WI38 (cell line): ENCODE data around the gene UTP14A.
"Not testable (repeated sequence)": the region's sequence is repeated elsewhere in the genome, so short reads cannot be mapped to it uniquely, and the experiment has no call there.

Experiments used
- H3K4me3 ChIP-seq: 2 replicates; pipeline ENCODE4 v1.5.1; 2011; ENCODE audit warnings: low read depth, mild to moderate bottlenecking, control low read depth, low read length
- TF ChIP-seq, protein P1 (sequence below): IDR thresholded peaks from 2 replicates; pipeline ENCODE4 v1.5.1; 2012; ENCODE audit warnings: low read depth, mild to moderate bottlenecking, control low read depth, low read length

Gene UTP14A

DNA sequence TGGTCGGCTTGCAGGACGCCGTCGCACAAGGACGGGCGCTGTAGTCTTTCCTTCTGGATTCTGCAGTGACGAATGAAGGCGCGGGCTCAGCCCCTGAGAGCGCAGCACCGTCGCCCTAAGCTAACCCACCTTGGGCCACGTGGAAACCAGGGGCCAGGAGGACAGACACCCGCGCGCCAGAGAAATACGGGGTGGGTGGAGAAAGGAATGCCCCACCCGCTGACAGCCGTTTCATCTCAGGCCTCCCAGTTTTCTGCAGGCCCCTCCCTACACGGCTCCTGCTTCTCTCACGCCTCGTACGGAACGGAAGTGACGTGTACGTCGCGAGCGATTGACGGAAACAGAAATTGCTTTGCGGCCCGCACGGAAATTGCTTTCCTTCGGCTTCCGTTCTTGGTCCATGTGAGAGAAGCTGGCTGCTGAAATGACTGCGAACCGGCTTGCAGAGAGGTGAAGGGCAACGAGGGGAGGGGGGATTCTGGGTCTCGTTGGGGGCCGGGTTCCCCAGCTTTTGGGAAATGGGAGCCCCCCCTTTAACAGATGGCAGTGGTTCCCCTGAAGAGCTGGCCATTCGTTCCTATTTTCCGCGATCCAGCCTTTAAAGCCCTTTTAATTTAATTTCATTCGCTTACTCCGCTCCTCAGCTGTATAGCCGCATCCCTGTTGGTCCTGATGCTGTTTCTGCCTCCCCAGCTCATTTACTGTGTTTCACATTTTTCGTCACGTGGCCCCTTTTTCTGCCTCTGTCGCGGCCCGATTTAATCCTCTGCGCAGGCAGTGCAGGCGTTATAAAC is at the start of gene UTP14A:
Gene UTP14A (plus strand): TSS at position 378 of the 794 bp plus-strand sequence. CDS start 47 bp downstream, at position 425.
- peak within 1 kb of the TSS; percentile 82 for H3K4me3 ChIP-seq
- TF ChIP-seq, protein P1, sequence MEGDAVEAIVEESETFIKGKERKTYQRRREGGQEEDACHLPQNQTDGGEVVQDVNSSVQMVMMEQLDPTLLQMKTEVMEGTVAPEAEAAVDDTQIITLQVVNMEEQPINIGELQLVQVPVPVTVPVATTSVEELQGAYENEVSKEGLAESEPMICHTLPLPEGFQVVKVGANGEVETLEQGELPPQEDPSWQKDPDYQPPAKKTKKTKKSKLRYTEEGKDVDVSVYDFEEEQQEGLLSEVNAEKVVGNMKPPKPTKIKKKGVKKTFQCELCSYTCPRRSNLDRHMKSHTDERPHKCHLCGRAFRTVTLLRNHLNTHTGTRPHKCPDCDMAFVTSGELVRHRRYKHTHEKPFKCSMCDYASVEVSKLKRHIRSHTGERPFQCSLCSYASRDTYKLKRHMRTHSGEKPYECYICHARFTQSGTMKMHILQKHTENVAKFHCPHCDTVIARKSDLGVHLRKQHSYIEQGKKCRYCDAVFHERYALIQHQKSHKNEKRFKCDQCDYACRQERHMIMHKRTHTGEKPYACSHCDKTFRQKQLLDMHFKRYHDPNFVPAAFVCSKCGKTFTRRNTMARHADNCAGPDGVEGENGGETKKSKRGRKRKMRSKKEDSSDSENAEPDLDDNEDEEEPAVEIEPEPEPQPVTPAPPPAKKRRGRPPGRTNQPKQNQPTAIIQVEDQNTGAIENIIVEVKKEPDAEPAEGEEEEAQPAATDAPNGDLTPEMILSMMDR: no peak

DNA sequence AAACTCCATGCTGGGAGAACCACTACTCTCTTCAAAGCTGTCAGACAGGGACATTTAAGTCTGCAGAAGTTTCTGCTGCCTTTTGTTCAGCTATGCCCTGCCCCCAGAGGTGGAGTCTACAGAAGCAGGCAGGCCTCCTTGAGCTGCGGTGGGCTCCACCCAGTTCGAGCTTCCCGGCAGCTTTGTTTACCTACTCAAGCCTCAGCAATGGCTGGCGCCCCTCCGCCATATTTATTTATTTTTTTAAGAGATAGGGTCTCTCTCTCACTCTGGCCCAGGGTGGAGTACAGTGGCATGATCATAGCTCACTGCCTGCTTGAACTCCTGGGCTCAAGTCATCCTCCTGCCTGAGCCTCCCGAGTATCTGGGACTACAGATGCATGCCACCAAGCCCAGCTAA is 46.8 kb upstream of the UTP14A start:
- not testable (repeated sequence) for H3K4me3 ChIP-seq

GRCh38 chrX:129866321-129866720 is 39.6 kb upstream of the UTP14A start:
- H3K4me3 ChIP-seq: not testable (repeated sequence)

DNA sequence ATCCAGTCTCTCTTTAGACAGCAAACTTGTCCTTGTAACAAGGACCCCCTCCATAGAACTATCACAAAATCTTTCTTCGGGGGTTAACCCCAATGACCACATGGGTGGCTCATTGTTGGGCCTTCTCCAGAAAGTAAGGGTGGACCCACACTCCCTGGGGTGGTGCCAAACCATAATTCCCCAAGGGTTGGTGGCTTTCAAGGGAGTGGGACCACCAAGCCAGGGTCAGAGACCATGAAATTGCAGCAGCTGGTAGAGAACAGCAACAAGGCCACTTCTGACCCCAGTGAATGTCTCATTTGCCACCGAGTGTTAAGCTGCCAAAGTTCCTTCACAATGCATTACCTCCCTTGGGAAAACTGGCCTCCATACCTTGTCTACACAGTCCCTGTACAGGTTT is 33.4 kb upstream of the UTP14A start:
- TF ChIP-seq, protein P1: no peak

GRCh38 chrX:129875669-129876068 is 30.3 kb upstream of the UTP14A start:
- H3K4me3 ChIP-seq: no peak overlapping the region
- TF ChIP-seq, protein P1: no peak

More for the DNA sequence above, 33.4 kb upstream of the UTP14A start:
- no peak overlapping the region for H3K4me3 ChIP-seq

GRCh38 chrX:129876771-129877305 is 29.1 kb upstream of the UTP14A start:
- TF ChIP-seq, protein P1: no peak
- no peak overlapping the region for H3K4me3 ChIP-seq

DNA sequence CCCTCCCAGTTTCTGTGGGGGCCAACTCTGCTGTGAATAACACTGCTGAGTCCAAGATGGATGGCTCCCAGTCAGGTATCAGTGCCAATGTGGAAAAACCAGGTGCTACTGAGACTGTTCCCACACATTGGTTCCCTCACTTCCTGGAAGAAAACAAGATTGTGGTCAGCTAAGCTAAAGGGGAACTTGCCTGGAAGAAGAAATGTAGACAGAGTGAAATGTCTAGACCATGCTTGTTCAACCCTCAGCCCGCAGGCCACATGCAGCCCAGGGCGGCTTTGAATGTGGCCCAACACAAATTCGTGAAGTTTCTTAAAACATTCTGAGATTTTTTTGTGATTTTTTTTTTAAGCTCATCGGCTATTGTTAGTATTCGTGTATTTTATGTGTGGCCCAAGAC is 28.6 kb upstream of the UTP14A start:
- TF ChIP-seq, protein P1: no peak

DNA sequence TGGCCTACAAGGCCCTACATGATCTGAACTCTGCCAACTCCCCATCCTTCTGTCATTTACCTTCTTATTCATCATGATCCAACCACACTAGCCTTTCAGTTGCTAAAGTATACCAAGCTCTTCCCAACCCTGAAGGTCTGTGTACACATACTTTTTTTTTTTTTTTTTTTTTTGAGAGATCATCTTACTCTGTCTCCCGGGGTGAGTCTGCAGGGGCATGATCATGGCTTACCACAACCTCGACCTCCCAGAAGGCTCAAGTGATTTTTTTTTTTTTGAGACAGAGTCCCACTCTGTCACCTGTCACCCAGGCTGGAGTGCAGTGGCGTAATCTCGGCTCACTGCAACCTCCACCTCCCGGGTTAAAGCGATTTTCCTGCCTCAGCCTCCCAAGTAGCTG is 5.9 kb upstream of the UTP14A start:
- H3K4me3 ChIP-seq: no peak overlapping the region
- TF ChIP-seq, protein P1: no peak

More for the DNA sequence above, 28.6 kb upstream of the UTP14A start:
- H3K4me3 ChIP-seq: no peak overlapping the region
